Measurements from ENCODE around the gene TBCE.

DNA sequence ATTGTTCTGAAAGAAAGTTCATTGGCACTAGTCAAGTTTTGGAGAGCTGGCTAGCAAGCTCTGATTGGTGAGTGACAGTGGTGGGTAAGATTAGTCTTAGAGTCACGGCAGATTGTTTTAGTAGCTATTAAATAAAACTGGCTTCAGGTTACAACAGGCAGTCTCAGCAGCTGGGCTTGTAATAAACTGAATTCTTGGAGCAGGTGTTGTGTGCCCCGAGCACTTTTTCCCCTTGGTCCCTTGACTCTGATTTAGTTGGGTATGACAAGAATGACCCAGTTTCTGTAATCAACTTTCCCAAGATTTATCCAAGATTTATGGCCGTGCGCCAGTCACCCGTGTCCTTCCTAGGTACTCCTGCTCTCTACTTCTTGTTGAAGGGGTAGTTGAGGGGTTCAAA, 40.2 kb downstream of the TBCE start:
- TF ChIP-seq, protein P1, sequence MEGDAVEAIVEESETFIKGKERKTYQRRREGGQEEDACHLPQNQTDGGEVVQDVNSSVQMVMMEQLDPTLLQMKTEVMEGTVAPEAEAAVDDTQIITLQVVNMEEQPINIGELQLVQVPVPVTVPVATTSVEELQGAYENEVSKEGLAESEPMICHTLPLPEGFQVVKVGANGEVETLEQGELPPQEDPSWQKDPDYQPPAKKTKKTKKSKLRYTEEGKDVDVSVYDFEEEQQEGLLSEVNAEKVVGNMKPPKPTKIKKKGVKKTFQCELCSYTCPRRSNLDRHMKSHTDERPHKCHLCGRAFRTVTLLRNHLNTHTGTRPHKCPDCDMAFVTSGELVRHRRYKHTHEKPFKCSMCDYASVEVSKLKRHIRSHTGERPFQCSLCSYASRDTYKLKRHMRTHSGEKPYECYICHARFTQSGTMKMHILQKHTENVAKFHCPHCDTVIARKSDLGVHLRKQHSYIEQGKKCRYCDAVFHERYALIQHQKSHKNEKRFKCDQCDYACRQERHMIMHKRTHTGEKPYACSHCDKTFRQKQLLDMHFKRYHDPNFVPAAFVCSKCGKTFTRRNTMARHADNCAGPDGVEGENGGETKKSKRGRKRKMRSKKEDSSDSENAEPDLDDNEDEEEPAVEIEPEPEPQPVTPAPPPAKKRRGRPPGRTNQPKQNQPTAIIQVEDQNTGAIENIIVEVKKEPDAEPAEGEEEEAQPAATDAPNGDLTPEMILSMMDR (IDR thresholded peaks at IDR 0.05) = no peak
- TF ChIP-seq EZH2 (IDR thresholded peaks at IDR 0.05; ENCODE audit: borderline replicate concordance, insufficient read depth, low read depth, low read length, poor library complexity, severe bottlenecking) = no peak

Measured in B cell (primary cell).